BLaER1 (cell line): Measurements from ENCODE around the gene OAT.
A peak's percentile ranks its signal among the peaks of the same experiment; 100 is the strongest.

Experiments used
- H3K27ac ChIP-seq: shearing (Covaris generic); formaldehyde crosslinking; 2 replicates; pipeline ENCODE4 v1.8.1; 2022
- H3K27me3 ChIP-seq: shearing (Covaris generic); formaldehyde crosslinking; 2 replicates; pipeline ENCODE4 v1.8.1; 2022
- H3K36me3 ChIP-seq: shearing (Covaris generic); formaldehyde crosslinking; 2 replicates; pipeline ENCODE4 v1.8.1; 2022
- H3K4me1 ChIP-seq: shearing (Covaris generic); formaldehyde crosslinking; 2 replicates; pipeline ENCODE4 v1.8.1; 2022
- H3K4me2 ChIP-seq: shearing (Covaris generic); formaldehyde crosslinking; 2 replicates; pipeline ENCODE4 v1.8.1; 2022
- H3K4me3 ChIP-seq: shearing (Covaris generic); formaldehyde crosslinking; 2 replicates; pipeline ENCODE4 v1.8.1; 2022
- H3K9ac ChIP-seq: shearing (Covaris generic); formaldehyde crosslinking; 2 replicates; pipeline ENCODE4 v1.8.1; 2022
- H3K9me3 ChIP-seq: shearing (Covaris generic); formaldehyde crosslinking; 2 replicates; pipeline ENCODE4 v1.8.1; 2022
- H4K20me1 ChIP-seq: shearing (Covaris generic); formaldehyde crosslinking; 2 replicates; pipeline ENCODE4 v1.8.1; 2022
- Cebpa-rat ChIP-seq: shearing (Covaris generic); IDR thresholded peaks from 2 replicates; pipeline ENCODE4 v1.8.1; 2022

Gene OAT

DNA sequence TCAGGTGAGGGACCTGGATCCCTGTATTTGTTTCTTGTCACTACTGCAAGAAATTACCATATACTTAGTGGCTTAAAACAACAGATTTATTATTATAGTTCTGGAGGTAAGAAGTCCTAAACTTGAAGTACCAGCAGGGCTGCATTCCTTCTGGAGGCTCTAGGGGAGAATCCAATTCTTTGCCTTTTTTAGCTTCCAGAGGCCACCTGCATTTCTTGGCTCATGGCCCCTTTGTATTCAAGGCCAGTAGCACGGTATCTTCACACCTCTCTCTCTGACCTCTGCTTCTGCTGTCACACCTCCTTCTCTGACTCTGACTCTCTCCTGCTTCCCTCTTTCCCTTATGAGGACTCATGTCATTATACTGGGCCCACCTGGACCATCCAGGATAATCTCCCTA, 40.7 kb upstream of the OAT start:
- Histone ChIP-seq H4K20me1 (no peaks in the 10 kb centered on the region), H3K9ac (no peak overlapping the region), H3K27me3 (peaks cover 10% of the 10 kb centered on the region; the same call in 1 of the 2 replicates), H3K4me1 (peaks cover 13% of the 10 kb centered on the region), H3K9me3 (no peaks in the 10 kb centered on the region), H3K27ac (no peak overlapping the region), H3K4me3 (no peak overlapping the region), H3K36me3 (no peaks in the 10 kb centered on the region), H3K4me2 (no peak overlapping the region)
- no peak for TF ChIP-seq Cebpa-rat

- no peaks in the 10 kb centered on the region for H3K36me3 ChIP-seq
- H3K27me3 ChIP-seq: peaks cover 15% of the 10 kb centered on the region; the same call in 1 of the 2 replicates
- H3K4me1 ChIP-seq: peaks cover 13% of the 10 kb centered on the region
- TF ChIP-seq Cebpa-rat: no peak
- H3K27ac ChIP-seq: no peak overlapping the region
- no peak overlapping the region for H3K4me3 ChIP-seq
- H4K20me1 ChIP-seq: no peaks in the 10 kb centered on the region
- no peak overlapping the region for H3K4me2 ChIP-seq
- no peaks in the 10 kb centered on the region for H3K9me3 ChIP-seq
- H3K9ac ChIP-seq: no peak overlapping the region
Measured at GRCh38 chr10:124458889-124459288, 40.2 kb upstream of the OAT start.

- Histone ChIP-seq H3K4me2 (0 out of 2 replicates have a peak overlapping the region, but pooled peaks have one; percentile 14), H3K4me3 (no peak overlapping the region), H3K27me3 (peaks cover 19% of the 10 kb centered on the region; the same call in 1 of the 2 replicates), H3K36me3 (no peaks in the 10 kb centered on the region), H3K9ac (no peak overlapping the region), H3K27ac (no peak overlapping the region), H3K4me1 (peaks cover 13% of the 10 kb centered on the region), H4K20me1 (no peaks in the 10 kb centered on the region), H3K9me3 (no peaks in the 10 kb centered on the region)
- no peak for TF ChIP-seq Cebpa-rat
Measured at GRCh38 chr10:124458473-124458872, 39.8 kb upstream of the OAT start.

DNA sequence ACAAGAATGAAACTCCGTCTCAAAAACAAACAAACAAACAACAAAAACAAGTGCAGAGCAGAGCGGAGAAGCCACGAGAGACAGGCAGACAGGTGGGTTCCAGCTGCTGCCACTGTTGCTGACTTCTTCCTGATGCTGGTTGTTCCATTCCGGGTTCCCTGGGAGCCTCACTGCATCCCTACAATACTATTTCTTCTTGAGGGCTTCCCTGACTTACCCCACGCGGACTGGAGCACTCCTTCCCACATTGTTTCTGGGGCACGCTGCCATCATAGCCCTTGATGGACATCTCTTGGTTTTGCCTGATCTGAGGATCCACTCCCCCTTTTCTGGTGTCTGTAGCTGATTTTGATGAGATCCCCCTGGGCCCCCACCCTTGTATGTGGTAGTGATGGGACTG, 36.7 kb upstream of the OAT start:
- Histone ChIP-seq H3K4me2 (no peak overlapping the region), H3K9me3 (no peaks in the 10 kb centered on the region), H3K27ac (no peak overlapping the region), H3K4me1 (peaks cover 13% of the 10 kb centered on the region), H3K4me3 (no peak overlapping the region), H3K27me3 (peaks cover 49% of the 10 kb centered on the region), H3K36me3 (no peaks in the 10 kb centered on the region), H4K20me1 (peaks cover 10% of the 10 kb centered on the region; the same call in 1 of the 2 replicates), H3K9ac (no peak overlapping the region)
- TF ChIP-seq Cebpa-rat: no peak

- H3K4me1 ChIP-seq: peaks cover 13% of the 10 kb centered on the region
- peaks cover 6% of the 10 kb centered on the region; the same call in 1 of the 2 replicates for H3K9me3 ChIP-seq
- no peak overlapping the region for H3K4me2 ChIP-seq
- no peaks in the 10 kb centered on the region for H3K36me3 ChIP-seq
- TF ChIP-seq Cebpa-rat: no peak
- H3K27me3 ChIP-seq: peaks cover 62% of the 10 kb centered on the region
- H3K27ac ChIP-seq: no peak overlapping the region
- H4K20me1 ChIP-seq: peaks cover 20% of the 10 kb centered on the region
- H3K9ac ChIP-seq: no peak overlapping the region
- no peak overlapping the region for H3K4me3 ChIP-seq
Measured at GRCh38 chr10:124453960-124454610, 35.4 kb upstream of the OAT start.

DNA sequence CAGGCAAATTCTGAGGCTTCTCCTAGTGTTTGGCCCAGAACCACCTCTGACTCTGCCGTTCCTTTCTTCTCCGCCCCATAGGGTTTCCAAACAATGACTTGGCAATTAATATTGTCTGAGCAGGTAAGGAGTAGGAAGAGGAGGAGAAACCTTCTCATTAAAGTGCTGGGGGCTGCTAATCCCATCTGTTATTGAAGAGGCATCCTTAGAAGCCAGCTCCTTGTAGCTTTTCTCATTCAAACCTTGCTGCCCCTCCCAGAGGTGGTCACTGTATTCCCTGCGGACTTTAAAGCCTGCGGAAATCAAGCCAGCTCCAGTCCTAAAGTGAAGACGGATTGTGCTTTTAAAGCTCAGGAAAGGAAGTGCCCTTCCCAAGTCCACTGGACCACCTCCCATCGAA, 32.6 kb upstream of the OAT start:
- Histone ChIP-seq H3K4me2 (no peak overlapping the region), H3K36me3 (no peaks in the 10 kb centered on the region), H3K4me1 (peaks cover 2% of the 10 kb centered on the region), H3K27me3 (peaks cover 90% of the 10 kb centered on the region), H3K27ac (no peak overlapping the region), H3K9me3 (peaks cover 28% of the 10 kb centered on the region), H3K4me3 (no peak overlapping the region), H3K9ac (no peak overlapping the region), H4K20me1 (peaks cover 31% of the 10 kb centered on the region)
- no peak for TF ChIP-seq Cebpa-rat

DNA sequence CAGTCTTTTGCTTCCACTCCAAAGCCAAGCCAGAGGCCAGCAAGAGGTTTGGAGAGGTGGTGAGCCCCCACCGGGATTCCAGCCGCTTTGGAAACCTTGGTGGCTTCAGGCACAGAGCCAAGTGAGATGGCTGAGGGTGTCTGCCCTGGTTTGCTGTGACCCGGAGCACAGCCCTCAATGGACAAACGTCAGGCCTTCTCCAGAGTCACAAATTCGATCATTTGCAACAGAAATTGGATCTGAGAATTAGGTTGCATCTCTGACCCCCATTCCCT, 32.0 kb upstream of the OAT start:
- Histone ChIP-seq H3K4me3 (no peak overlapping the region), H3K9me3 (peaks cover 28% of the 10 kb centered on the region), H3K36me3 (no peaks in the 10 kb centered on the region), H3K4me2 (no peak overlapping the region), H3K27ac (no peak overlapping the region), H4K20me1 (peaks cover 31% of the 10 kb centered on the region), H3K9ac (no peak overlapping the region), H3K4me1 (no peaks in the 10 kb centered on the region), H3K27me3 (peaks cover 96% of the 10 kb centered on the region)
- TF ChIP-seq Cebpa-rat: no peak

- no peak for TF ChIP-seq Cebpa-rat
- H4K20me1 ChIP-seq: peaks cover 31% of the 10 kb centered on the region
- H3K9me3 ChIP-seq: peaks cover 28% of the 10 kb centered on the region
- H3K4me1 ChIP-seq: no peaks in the 10 kb centered on the region
- H3K4me3 ChIP-seq: no peak within 1 kb of the TSS
- no peaks in the 10 kb centered on the region for H3K36me3 ChIP-seq
- no peak within 1 kb of the TSS for H3K27ac ChIP-seq
- H3K27me3 ChIP-seq: peaks cover 96% of the 10 kb centered on the region
- H3K9ac ChIP-seq: no peak within 1 kb of the TSS
- no peak within 1 kb of the TSS for H3K4me2 ChIP-seq
Measured at GRCh38 chr10:124450012-124450782, 31.5 kb upstream of the OAT start, which contains the start of gene NKX1-2. NKX1-2 (minus strand) TSS chr10:124450035; CDS start chr10:124449943, 92 bp downstream.

GRCh38 chr10:124449170-124450011, 30.7 kb upstream of the OAT start:
- Histone ChIP-seq H3K4me3 (no peak overlapping the region), H3K9ac (no peak overlapping the region)
- TF ChIP-seq Cebpa-rat: no peak

More at GRCh38 chr10:124449170-124450011, 30.7 kb upstream of the OAT start:
- peaks cover 28% of the 10 kb centered on the region for H3K9me3 ChIP-seq
- peaks cover 31% of the 10 kb centered on the region for H4K20me1 ChIP-seq
- no peak overlapping the region for H3K4me2 ChIP-seq
- no peak overlapping the region for H3K27ac ChIP-seq
- no peaks in the 10 kb centered on the region for H3K4me1 ChIP-seq
- no peaks in the 10 kb centered on the region for H3K36me3 ChIP-seq
- H3K27me3 ChIP-seq: peaks cover 96% of the 10 kb centered on the region
